SJSA1 (cell line): ENCODE results near the gene IRGC. TPM values are rescaled to one million over a fixed set of nuclear protein-coding genes. Genes with fewer than 3 reads are reported as not detected.

Experiments used
- DNase-seq, 2 experiments: peaks; one replicate each; pipeline ENCODE4 v3.0.0-alpha.2; 2015 to 2020; ENCODE audit warnings: low spot score in 2 of 2, low read depth in 1 of 2
- H3K27ac ChIP-seq: fragments of 250-450 bp; sonication (Bioruptor Pico); 2 replicates; pipeline ENCODE4 v1.5.1; 2020; ENCODE audit warnings: mild to moderate bottlenecking, moderate library complexity
- H3K27me3 ChIP-seq: fragments of 250-450 bp; sonication (Bioruptor Pico); replicated peaks from 2 replicates; pipeline ENCODE4 v1.5.1; 2020; ENCODE audit warnings: mild to moderate bottlenecking, moderate library complexity
- H3K36me3 ChIP-seq: fragments of 250-450 bp; sonication (Bioruptor Pico); 2 replicates; pipeline ENCODE4 v1.5.1; 2020; ENCODE audit warnings: mild to moderate bottlenecking
- H3K4me1 ChIP-seq: fragments of 250-450 bp; sonication (Bioruptor Pico); replicated peaks from 2 replicates; pipeline ENCODE4 v1.6.1; 2021; ENCODE audit warnings: mild to moderate bottlenecking
- H3K4me3 ChIP-seq: fragments of 250-450 bp; sonication (Bioruptor Pico); 2 replicates; pipeline ENCODE4 v1.5.1; 2020; ENCODE audit warnings: mild to moderate bottlenecking
- H3K9me3 ChIP-seq: fragments of 250-450 bp; sonication (Bioruptor Pico); replicated peaks from 2 replicates; pipeline ENCODE4 v1.5.1; 2020; ENCODE audit warnings: mild to moderate bottlenecking
- total RNA-seq: library from RNA; depleted of rRNA; stranded (reverse); fragments of >200 nt; shearing (Covaris generic); gene quantifications from 2 replicates; pipeline ENCODE4 v1.2.3, GENCODE V29; 2014

IRGC gene
- total RNA-seq, 1 experiment from 2014 or later: not detected

DNA sequence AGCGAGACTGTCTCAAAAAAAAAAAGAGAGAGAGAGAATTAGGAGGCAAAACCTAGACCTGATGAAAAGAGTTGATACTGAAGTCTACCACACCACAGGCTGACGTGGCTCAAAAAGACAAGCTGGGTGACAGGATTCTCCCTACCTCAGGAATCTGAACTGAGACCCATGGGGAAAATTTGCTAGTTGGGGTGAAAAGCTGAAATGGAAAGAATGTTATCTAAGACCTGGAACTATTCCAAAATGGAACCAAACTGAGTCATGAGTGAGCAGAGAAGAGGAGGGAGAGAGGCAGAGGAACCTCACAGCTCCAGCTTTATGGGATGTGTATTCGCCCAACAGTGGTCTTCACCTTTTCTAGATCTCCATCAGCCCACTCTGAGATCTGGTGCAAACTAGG, 27.2 kb downstream of the IRGC start:
- no peak for DNase-seq
- no peak overlapping the region for H3K4me3 ChIP-seq
- H3K27me3 ChIP-seq: no peaks in the 10 kb centered on the region
- H3K4me1 ChIP-seq: no peaks in the 10 kb centered on the region
- no peaks in the 10 kb centered on the region for H3K9me3 ChIP-seq
- peaks cover 91% of the 10 kb centered on the region for H3K36me3 ChIP-seq
- no peak overlapping the region for H3K27ac ChIP-seq

DNA sequence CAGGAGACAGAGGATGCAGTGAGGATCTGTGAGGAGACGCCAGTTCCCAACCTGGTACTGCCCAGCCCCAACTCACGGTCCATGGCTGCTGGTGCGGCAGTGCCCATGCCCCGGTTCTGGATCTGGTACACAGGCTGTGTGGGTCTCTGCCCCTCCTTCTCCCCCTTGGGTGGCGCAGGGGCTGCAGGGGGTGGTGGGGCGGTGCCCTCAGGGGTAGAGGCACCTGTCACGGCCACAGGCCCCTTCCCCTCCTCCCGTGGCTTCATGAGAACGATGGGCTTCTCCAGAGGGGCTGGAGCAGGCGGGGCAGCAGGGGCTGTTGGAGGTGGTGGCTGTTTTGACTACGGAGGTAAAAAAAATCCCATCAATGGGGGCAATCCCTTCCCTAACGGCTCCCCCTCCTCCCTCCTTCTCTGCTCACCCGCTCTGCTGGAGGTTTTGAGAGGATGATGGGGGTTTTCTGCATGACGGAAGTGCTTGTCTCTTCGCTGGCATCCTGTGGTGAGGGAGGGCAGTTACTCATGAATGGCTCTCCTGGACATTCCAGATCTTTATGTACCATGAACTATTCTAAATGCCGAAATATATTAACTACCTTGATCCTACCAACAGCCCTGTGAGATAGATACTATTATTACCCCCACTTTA, 31.8 kb downstream of the IRGC start:
- peaks cover 15% of the 10 kb centered on the region for H3K4me1 ChIP-seq
- no peak overlapping the region for H3K4me3 ChIP-seq
- DNase-seq: no peak
- H3K36me3 ChIP-seq: peaks cover 93% of the 10 kb centered on the region
- H3K27me3 ChIP-seq: no peaks in the 10 kb centered on the region
- H3K9me3 ChIP-seq: no peaks in the 10 kb centered on the region
- no peak overlapping the region for H3K27ac ChIP-seq

DNA sequence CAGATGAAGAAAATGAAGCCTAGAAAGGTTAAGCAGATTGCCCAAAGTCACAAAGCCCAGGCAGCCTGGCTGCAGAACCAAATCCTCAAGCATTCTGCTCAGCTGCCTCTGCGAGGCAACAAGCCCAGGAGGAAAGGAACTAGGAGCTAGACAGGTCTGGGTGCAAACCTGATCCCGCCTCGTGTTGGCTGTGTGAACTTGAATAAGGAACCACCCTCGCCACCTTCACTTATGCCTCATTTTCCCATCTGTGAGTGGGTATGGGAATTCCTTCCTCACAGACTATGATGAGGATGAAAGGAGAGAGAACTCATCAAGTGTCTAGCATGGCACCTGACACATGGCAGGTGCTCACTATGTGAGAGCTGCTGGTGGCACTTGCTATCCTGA, 32.3 kb downstream of the IRGC start:
- no peak for DNase-seq
- Histone ChIP-seq H3K27me3 (no peaks in the 10 kb centered on the region), H3K4me3 (no peak overlapping the region), H3K9me3 (no peaks in the 10 kb centered on the region), H3K27ac (no peak overlapping the region), H3K4me1 (peaks cover 20% of the 10 kb centered on the region), H3K36me3 (peaks cover 87% of the 10 kb centered on the region)

DNA sequence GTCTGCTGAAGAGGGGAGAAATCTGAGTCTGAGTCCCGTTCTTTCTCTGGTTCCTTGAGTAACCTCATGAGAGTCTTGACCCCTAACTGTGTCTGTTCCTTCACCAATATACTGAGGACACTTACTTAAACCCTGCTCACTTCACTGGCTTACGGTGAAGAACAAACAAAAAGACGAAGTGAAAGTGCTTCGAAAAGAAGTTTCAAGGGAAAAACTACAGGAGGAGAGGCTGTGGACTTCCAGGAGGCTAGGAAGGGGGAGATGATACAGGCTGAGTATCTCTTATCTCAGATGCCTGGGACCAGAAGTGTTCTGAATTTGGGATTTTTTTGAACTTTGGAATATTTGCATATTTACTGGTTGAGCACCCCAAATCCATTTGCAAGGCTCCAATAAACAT, 32.8 kb downstream of the IRGC start:
- Histone ChIP-seq H3K27me3 (no peaks in the 10 kb centered on the region), H3K9me3 (no peaks in the 10 kb centered on the region), H3K36me3 (peaks cover 82% of the 10 kb centered on the region), H3K4me3 (no peak overlapping the region), H3K4me1 (peaks cover 25% of the 10 kb centered on the region), H3K27ac (no peak overlapping the region)
- DNase-seq: no peak

DNA sequence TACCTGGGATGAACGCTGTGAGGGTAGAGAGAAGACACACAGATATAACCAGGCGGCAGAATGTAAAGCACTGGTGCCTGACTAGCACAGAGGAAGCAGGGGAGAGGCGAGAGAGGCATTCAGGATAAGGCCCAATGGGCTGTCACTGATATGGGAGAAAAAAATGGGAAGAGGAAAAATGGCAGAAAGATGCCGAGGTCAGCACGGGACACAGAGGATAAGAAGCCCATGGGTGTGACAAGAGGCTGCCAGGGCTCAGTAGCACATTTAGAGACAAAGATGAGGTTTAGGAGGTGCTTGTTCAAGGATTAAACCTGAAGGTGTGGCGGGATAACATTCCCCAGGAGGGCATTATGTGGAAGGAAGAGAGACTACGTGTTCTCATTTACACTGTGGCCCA, 33.3 kb downstream of the IRGC start:
- DNase-seq: no peak
- H3K36me3 ChIP-seq: peaks cover 79% of the 10 kb centered on the region
- peaks cover 30% of the 10 kb centered on the region for H3K4me1 ChIP-seq
- H3K4me3 ChIP-seq: no peak overlapping the region
- H3K9me3 ChIP-seq: no peaks in the 10 kb centered on the region
- no peaks in the 10 kb centered on the region for H3K27me3 ChIP-seq
- H3K27ac ChIP-seq: no peak overlapping the region

DNA sequence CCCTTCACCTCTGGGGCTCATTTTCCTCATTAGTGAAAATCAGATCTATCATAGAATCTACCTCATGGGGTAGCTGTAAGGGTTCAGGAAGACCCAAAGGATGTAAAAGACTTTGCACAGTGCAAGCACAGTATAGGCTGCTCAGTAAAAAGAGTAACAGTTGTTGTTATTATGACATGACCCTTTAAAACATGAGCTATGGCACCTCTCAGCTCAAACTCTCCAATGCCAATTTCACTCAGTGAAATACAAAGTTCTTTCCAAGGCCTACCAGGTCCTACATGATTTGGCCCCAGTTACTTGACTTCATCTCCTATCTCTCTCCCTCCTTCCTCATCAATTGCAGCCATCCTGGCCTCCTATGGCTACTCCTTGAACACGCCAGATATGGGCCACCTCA, 34.0 kb downstream of the IRGC start:
- Histone ChIP-seq H3K4me1 (peaks cover 30% of the 10 kb centered on the region), H3K36me3 (peaks cover 77% of the 10 kb centered on the region), H3K4me3 (no peak overlapping the region), H3K27ac (no peak overlapping the region), H3K27me3 (no peaks in the 10 kb centered on the region), H3K9me3 (no peaks in the 10 kb centered on the region)
- DNase-seq: no peak

DNA sequence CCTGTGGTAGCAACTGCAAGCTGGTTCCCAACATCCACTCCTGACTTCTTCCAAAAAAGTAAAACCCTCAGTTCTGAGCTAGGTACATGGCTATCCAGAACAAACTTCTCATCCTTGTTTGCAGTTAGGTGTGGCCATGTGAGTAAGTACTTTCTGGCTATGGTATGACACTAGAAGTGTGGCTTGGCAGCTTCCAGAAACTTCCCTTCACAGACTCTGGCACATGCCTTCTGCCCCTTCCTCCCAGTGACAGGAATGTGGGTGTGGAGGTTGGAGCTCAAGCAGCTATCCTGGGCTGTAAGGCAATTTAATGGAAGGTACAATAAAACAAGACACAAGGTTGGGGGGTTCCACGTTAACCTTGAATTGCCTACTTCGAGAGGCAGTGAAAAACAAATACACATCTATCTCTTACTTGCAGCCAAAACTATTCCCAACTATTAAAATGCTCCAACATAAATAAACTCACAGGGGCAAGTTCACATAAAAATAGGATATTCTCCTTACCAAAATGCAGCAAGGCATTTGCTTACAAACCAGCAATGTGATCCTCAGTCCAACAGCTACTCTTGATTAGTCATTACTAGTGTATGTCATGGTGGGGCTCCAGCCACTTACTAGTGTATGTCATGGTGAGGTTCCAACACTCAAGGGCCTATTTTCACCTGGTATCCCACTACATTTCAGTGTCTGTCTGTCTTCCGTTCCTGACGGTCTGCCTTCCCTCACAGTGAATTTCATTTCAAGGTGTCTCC, 35.8 kb downstream of the IRGC start:
- H3K27me3 ChIP-seq: no peaks in the 10 kb centered on the region
- peaks cover 47% of the 10 kb centered on the region for H3K4me1 ChIP-seq
- peaks cover 74% of the 10 kb centered on the region for H3K36me3 ChIP-seq
- no peaks in the 10 kb centered on the region for H3K9me3 ChIP-seq
- no peak overlapping the region for H3K27ac ChIP-seq
- peak in 1 of 2 experiments; percentile 28 for DNase-seq
- no peak overlapping the region for H3K4me3 ChIP-seq

DNA sequence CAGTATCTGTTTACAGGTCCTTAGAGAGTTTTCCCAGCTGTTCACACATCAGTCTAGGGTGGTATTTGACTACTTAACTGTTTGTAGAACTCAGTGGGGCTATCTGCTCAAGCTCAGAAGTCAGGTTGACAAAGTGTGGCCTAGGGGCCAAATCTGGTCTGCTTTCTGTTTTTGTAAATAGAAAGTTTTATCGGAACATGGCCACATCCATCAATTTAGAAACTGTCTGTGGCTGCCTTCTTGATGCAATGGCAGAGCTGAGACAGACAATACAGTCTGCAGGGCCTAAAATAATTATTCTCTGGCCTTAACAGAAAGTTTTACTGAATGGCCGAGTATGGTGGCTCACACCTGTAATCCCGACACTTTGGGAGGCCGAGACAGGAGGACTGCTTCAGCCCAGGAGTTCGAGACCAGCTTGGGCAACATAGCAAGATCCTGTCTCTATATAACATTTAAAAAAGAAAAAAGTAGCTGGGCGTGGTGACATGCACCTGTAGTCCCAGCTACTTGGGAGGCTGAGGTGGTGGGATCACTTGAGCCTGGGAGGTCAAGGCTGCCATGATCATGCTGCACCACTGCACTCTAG, 36.5 kb downstream of the IRGC start:
- no peak overlapping the region for H3K4me3 ChIP-seq
- H3K27ac ChIP-seq: no peak overlapping the region
- no peak for DNase-seq
- H3K9me3 ChIP-seq: no peaks in the 10 kb centered on the region
- peaks cover 55% of the 10 kb centered on the region for H3K4me1 ChIP-seq
- H3K36me3 ChIP-seq: peaks cover 68% of the 10 kb centered on the region
- H3K27me3 ChIP-seq: no peaks in the 10 kb centered on the region

DNA sequence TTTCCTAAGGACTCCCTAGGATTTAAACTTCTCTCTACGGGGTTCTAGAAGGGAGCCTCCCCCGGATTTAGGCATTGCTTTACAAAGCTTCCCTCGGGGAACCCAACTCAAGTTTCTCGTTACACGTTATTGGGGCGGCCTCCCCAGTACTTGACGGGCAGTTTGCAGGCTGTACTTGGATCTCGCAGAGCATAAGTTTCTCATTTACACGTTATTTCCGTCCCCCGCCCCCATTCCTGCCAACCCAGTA, 38.3 kb downstream of the IRGC start:
- H3K27me3 ChIP-seq: no peaks in the 10 kb centered on the region
- H3K36me3 ChIP-seq: peaks cover 52% of the 10 kb centered on the region
- H3K9me3 ChIP-seq: no peaks in the 10 kb centered on the region
- peak overlapping the region; percentile 99 for H3K27ac ChIP-seq
- DNase-seq: no peak
- peak overlapping the region; percentile 77 for H3K4me3 ChIP-seq
- H3K4me1 ChIP-seq: peaks cover 70% of the 10 kb centered on the region

DNA sequence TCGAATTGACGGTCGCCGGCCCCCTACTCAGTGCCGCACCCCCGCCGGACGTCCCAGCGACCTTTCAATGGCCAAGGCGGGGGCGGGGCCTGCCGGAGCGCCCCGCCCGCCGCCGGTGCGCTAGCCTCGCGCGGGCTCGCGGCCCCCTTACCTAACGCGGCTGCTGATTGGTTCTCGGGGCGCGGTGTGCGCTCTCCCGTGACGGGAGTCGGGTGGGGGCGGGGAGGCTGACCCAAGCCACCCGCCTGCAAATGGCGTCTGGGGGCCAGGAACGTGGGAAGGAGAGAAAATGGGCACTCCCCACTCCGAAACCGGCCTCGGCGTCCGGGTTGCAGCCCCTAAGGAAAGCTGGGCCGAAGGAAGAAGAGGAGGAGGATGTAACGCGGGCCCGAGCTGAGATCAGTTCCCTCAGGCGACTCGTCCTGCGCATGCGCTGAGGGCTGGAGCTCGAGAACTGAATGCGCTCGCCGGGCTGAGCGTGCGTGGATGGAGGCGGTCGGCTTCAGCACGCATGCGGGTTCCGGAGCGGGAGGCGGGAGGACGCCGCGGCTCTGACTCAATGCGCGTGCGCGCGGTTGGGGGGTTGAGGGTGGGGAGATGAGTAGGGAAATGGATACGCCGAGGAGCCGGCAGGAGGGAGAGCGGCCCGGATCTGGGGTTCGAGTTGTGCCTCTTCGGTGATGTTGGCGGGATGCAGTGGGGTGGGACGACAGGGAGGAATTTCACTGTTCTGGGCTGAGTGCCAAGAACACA, 38.8 kb downstream of the IRGC start, which contains the start of gene SMG9:
TSS of gene SMG9 (minus strand) at position 460 of the 753 bp plus-strand sequence. CDS start 4,221 bp downstream, outside the sequence.
- no peaks in the 10 kb centered on the region for H3K9me3 ChIP-seq
- H3K27me3 ChIP-seq: no peaks in the 10 kb centered on the region
- H3K36me3 ChIP-seq: peaks cover 47% of the 10 kb centered on the region
- peaks cover 75% of the 10 kb centered on the region for H3K4me1 ChIP-seq
- peak within 1 kb of the TSS; percentile 99 for H3K27ac ChIP-seq
- DNase-seq: peak; percentile 99
- peak within 1 kb of the TSS; percentile 77 for H3K4me3 ChIP-seq

DNA sequence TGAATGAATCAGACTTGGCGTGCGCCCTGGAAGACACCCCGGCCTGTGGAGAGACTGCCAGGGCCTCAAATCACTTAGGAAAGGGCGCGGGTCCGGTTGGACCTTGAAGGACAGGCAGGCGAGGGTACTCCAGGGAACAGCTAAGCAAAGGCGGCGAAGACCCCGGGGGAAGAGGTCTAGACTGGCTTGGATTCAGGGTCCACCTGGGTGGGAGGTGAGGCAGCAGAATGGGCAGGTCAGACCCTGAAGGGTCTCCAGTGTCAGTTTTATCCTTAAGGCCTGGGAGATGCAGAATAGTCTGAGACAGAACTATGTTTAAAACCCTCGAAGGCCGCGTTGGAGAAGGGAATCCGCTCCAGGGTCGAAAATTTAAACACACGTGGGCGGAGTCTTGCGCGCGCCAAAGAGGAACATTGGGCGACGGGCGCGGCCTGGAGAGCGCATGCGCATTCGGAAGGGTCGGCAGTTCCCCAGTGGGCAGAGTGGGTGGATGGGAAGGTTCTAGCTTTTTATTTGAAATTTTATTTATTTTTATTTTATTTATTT, 39.5 kb downstream of the IRGC start:
- H3K27me3 ChIP-seq: no peaks in the 10 kb centered on the region
- peak overlapping the region; percentile 99 for H3K27ac ChIP-seq
- peak; percentile 78 to 89 for DNase-seq
- peak overlapping the region; percentile 77 for H3K4me3 ChIP-seq
- peaks cover 41% of the 10 kb centered on the region for H3K36me3 ChIP-seq
- H3K9me3 ChIP-seq: no peaks in the 10 kb centered on the region
- H3K4me1 ChIP-seq: peaks cover 77% of the 10 kb centered on the region

DNA sequence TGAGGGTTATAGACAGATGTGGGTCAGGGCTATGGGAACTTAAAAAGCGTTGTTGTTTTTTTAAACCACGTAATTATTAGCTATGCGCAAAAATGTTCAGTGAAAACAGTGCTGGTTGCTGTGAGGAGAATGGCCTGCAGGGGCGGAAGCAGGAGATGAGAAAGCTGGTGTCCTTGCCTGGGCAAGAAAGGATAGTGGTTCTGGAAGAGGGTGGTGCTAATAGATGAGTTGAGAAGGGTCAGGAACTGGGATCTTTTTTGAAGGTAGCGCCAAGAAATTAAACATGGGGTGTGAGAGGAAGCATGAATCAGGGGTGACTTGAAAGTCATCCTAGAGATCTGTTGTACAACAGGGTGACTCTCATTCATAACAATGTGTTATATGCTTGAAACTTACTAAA, 43.6 kb downstream of the IRGC start:
- peaks cover 64% of the 10 kb centered on the region for H3K4me1 ChIP-seq
- peaks cover 16% of the 10 kb centered on the region for H3K36me3 ChIP-seq
- DNase-seq: peak; percentile 47 to 58
- no peak overlapping the region; the same call in 1 of the 2 replicates for H3K27ac ChIP-seq
- no peak overlapping the region for H3K4me3 ChIP-seq
- H3K27me3 ChIP-seq: no peaks in the 10 kb centered on the region
- no peaks in the 10 kb centered on the region for H3K9me3 ChIP-seq

DNA sequence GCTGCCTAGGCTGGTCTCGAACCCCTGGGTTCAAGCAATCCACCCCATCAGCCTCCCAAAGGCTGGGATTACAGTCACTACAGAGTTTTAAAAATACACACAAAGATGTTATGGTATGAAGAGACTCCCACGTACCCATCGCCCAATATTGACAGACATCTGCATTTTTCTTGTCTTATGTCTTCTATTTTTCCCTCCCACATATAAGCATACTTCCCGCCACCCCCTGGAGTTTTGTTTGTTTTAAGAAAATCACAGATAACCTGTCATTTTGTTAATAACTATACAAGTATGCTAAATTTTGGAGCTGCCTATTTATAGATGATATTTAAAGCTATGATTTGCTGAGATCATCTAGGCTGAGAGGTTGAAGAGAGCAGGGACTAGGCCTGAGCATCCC, 45.1 kb downstream of the IRGC start:
- Histone ChIP-seq H3K4me3 (no peak overlapping the region), H3K36me3 (peaks cover 8% of the 10 kb centered on the region; the same call in 1 of the 2 replicates), H3K27ac (no peak overlapping the region), H3K4me1 (peaks cover 68% of the 10 kb centered on the region), H3K9me3 (no peaks in the 10 kb centered on the region), H3K27me3 (no peaks in the 10 kb centered on the region)
- DNase-seq: no peak
